ENCODE data around the gene RHNO1.
A peak's percentile ranks its signal among the peaks of the same experiment; 100 is the strongest.

RHNO1 gene

GRCh38 chr12:2891240-2892053 lies 14.4 kb downstream of the RHNO1 start:
- peak; percentile 69 for DNase-seq (ENCODE audit: low read depth)

GRCh38 chr12:2892246-2892645 lies 15.2 kb downstream of the RHNO1 start:
- DNase-seq (ENCODE audit: low read depth), result peak; percentile 71
- H3K4me3 ChIP-seq (ENCODE audit: low read length), result peak overlapping the region; percentile 96
- no peak for TF ChIP-seq CTCF (conservative IDR thresholded peaks at IDR 0.05; ENCODE audit: low read length)

More at GRCh38 chr12:2891240-2892053, 14.4 kb downstream of the RHNO1 start:
- no peak for TF ChIP-seq CTCF (conservative IDR thresholded peaks at IDR 0.05; ENCODE audit: low read length)
- H3K4me3 ChIP-seq (ENCODE audit: low read length), result peak overlapping the region; percentile 96

GRCh38 chr12:2893007-2893406 lies 16.0 kb downstream of the RHNO1 start:
- DNase-seq (ENCODE audit: low read depth), result peak; percentile 94
- TF ChIP-seq CTCF (conservative IDR thresholded peaks at IDR 0.05; ENCODE audit: low read length), result no peak
- H3K4me3 ChIP-seq (ENCODE audit: low read length), result peak overlapping the region; percentile 96

GRCh38 chr12:2895051-2895451 lies 18.0 kb downstream of the RHNO1 start:
- DNase-seq (ENCODE audit: low read depth), result peak; percentile 77
- TF ChIP-seq CTCF (conservative IDR thresholded peaks at IDR 0.05; ENCODE audit: low read length), result no peak
- H3K4me3 ChIP-seq (ENCODE audit: low read length), result no peak overlapping the region

GRCh38 chr12:2895511-2895910 lies 18.5 kb downstream of the RHNO1 start:
- no peak overlapping the region for H3K4me3 ChIP-seq (ENCODE audit: low read length)
- no peak for DNase-seq (ENCODE audit: low read depth)
- no peak for TF ChIP-seq CTCF (conservative IDR thresholded peaks at IDR 0.05; ENCODE audit: low read length)

- no peak overlapping the region for H3K4me3 ChIP-seq (ENCODE audit: low read length)
- DNase-seq (ENCODE audit: low read depth), result no peak
- TF ChIP-seq CTCF (conservative IDR thresholded peaks at IDR 0.05; ENCODE audit: low read length), result no peak
Observed at GRCh38 chr12:2897418-2897817, 20.4 kb downstream of the RHNO1 start.

- no peak for TF ChIP-seq CTCF (conservative IDR thresholded peaks at IDR 0.05; ENCODE audit: low read length)
- H3K4me3 ChIP-seq (ENCODE audit: low read length), result no peak overlapping the region
- DNase-seq (ENCODE audit: low read depth), result no peak
Observed at GRCh38 chr12:2900642-2901041, 23.6 kb downstream of the RHNO1 start.
